Activated CD8-positive, alpha-beta T cell treated with anti-CD3 and anti-CD28 coated beads, Interleukin-2, amount 10 ng/mL, durations not matched to agents 7 days and 5 days (primary cell): ENCODE results near the gene MAST1. TPM values are rescaled to one million over a fixed set of nuclear protein-coding genes. Genes with fewer than 3 reads are reported as not detected.
"Not testable (repeated sequence)": the region's sequence is repeated elsewhere in the genome, so short reads cannot be mapped to it uniquely, and the experiment has no call there.

Experiments
- ATAC-seq: fragments of 150-1000 bp; cut with Tn5 transposase; one replicate; pipeline ENCODE4 v1.10.0; 2021; ENCODE audit warnings: moderate library complexity
- CTCF ChIA-PET: fragments of 350-600 bp; sonication (Branson Sonifier 250); formaldehyde crosslinking; loops from one replicate; lab custom pipeline; 2021; ENCODE audit warnings: antibody characterized with exemption; lab: Charles Lee
- POLR2A ChIA-PET: fragments of 350-600 bp; sonication (Branson Sonifier 250); formaldehyde crosslinking; loops from one replicate; lab custom pipeline; 2021; ENCODE audit warnings: antibody characterized with exemption; lab: Charles Lee
- DNase-seq: peaks from one replicate; pipeline ENCODE4 v3.0.0-alpha.2; 2020
- H3K27ac Mint-ChIP-seq: one replicate; pipeline ENCODE4 v1.8.0; 2021; ENCODE audit warnings: mild to moderate bottlenecking, mixed read lengths
- H3K27me3 Mint-ChIP-seq: one replicate; pipeline ENCODE4 v1.8.0; 2021; ENCODE audit warnings: low read depth, mixed read lengths
- H3K36me3 Mint-ChIP-seq: one replicate; pipeline ENCODE4 v1.8.0; 2021; ENCODE audit warnings: low read depth, mixed read lengths
- H3K4me1 Mint-ChIP-seq: one replicate; pipeline ENCODE4 v1.8.0; 2021; ENCODE audit warnings: low read depth, mixed read lengths
- H3K4me3 Mint-ChIP-seq: one replicate; pipeline ENCODE4 v1.8.0; 2021; ENCODE audit warnings: mild to moderate bottlenecking, mixed read lengths
- H3K9me3 Mint-ChIP-seq: one replicate; pipeline ENCODE4 v1.8.0; 2022; ENCODE audit warnings: mixed read lengths; ENCODE audit not compliant: insufficient read depth
- microRNA-seq: library from miRNA; unstranded; fragments of <30 nt; microRNA quantifications from one replicate; pipeline ENCODE4 v1.2.0, GENCODE V29; 2022
- total RNA-seq, 2 experiments: library from RNA; stranded (reverse); gene quantifications; one replicate each; pipeline ENCODE4 v1.2.3, GENCODE V29; 2021

The MAST1 gene
- total RNA-seq, 2 experiments from 2014 or later: 0.89 to 1.3 TPM

DNA sequence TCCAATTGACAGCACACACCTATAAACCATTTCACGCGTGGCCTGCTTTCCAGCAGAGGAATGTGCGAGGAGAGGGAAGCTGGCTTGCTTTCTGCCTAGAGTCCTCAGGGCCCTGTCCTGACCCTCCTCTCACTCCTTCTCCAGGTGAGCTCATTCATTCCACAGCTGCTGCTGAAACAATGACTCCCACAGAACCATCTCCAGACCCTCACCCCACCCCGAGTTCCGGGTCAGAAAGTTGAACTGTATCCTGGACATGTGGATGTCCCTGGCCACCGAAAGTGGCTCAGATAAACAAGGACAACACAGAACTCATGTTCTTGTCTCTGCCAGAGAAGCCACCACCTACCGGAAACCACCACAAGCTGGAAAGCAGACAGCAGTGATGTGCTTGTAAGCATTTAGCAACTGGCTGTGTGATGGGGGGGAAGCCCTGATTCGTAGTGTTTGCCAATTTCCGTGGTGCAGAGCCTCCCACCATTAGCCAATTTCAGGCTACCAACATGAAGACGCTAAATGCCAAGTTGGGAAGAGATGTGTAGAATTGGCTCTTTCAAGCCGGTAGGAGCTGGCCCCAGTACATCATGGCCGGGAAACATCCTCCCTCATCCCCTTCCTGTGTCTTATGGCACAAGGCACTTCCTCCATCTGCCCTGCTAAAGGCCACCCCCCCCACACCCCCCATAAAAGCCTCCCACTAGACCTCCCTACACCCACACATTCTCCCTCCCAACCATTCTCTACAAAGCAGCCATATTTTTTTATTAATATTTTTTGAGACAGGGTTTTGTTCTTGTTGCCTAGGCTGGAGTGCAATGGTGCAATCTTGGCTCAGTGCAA lies 75.8 kb downstream of the MAST1 start:
- Mint-ChIP-seq H3K36me3 (peaks cover 5% of the 10 kb centered on the region), H3K27ac (peak overlapping the region; percentile 98), H3K27me3 (peaks cover under 1% of the 10 kb centered on the region), H3K9me3 (no peaks in the 10 kb centered on the region), H3K4me3 (peak overlapping the region; percentile 57), H3K4me1 (peaks cover 37% of the 10 kb centered on the region)
- CTCF ChIA-PET: interaction anchor here (1.0 to 3.8 kb wide), 10 partner anchors 13 to 157 kb away, joined by 3 to 23 read pairs (median 4); partner anchors contain the start of gene GCDH
- peak; percentile 80 for DNase-seq
- POLR2A ChIA-PET: interaction anchor here (0.6 to 3.1 kb wide), 10 partner anchors 13 to 191 kb away, joined by 3 to 20 read pairs (median 4); partner anchors contain the start of genes CALR, FARSA, GCDH and KLF1
- peak; percentile 85 for ATAC-seq

DNA sequence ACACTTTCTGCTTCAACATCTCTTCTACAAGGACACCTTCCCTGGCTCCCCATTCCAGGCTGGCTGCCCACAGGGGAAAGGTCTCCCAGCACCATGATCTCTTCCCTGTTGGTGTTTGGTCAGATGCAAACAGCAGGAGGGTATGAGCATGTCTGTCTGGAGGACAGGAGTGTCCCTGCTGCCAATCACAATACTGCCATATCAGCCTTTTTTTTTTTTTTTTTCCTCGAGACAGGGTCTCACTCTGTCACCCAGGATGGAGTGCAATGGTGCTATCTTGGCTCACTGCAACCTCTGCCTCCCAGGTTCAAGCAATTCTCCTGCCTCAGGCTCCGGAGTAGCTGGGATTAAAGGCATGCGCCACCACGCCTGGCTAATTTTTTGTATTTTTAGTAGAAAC lies 77.5 kb downstream of the MAST1 start:
- H3K4me3 Mint-ChIP-seq, H3K9me3 Mint-ChIP-seq, H3K27me3 Mint-ChIP-seq, ATAC-seq, DNase-seq: not testable (repeated sequence)
- CTCF ChIA-PET: interaction anchor here (0.7 to 3.8 kb wide), 4 partner anchors 19 to 182 kb away, joined by 3 to 23 read pairs (median 4); no protein-coding TSS in a partner anchor
- Mint-ChIP-seq H3K27ac (peak overlapping the region; percentile 77), H3K36me3 (peaks cover 11% of the 10 kb centered on the region), H3K4me1 (peaks cover 49% of the 10 kb centered on the region)
- POLR2A ChIA-PET: interaction anchor here (0.6 to 3.1 kb wide), 5 partner anchors 17 to 173 kb away, joined by 3 to 20 read pairs (median 6); partner anchors contain the start of genes CALR and GCDH

DNA sequence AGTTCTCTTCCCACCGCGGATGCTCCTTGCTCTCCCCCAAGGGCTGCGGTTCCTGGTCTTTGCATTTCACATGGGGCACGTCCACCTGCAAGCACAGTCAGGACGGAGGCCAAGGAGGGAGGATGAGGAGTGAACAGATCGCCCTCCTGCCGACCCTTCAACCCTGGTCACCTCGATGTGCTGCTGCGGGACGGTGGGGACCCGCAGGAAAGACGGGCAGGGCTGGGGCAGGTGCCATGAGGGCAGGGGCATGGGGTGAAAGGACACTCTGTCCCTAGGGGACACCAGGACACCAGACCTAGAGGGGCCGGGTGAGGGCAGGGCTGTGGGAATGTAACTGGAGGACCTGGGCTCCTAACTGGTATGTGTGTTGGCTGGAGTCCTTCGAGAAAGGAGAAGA lies 79.9 kb downstream of the MAST1 start:
- DNase-seq (no peak), ATAC-seq (no peak)
- peaks cover 23% of the 10 kb centered on the region for H3K36me3 Mint-ChIP-seq
- peaks cover 47% of the 10 kb centered on the region for H3K4me1 Mint-ChIP-seq
- H3K4me3 Mint-ChIP-seq: peak overlapping the region; percentile 74
- peaks cover 2% of the 10 kb centered on the region for H3K27me3 Mint-ChIP-seq
- H3K27ac Mint-ChIP-seq: peak overlapping the region; percentile 87
- ChIA-PET POLR2A (no interaction called here), CTCF (interaction anchor here (0.8 to 1.4 kb wide), 2 partner anchors 10 to 33 kb away, joined by 3 to 4 read pairs; no protein-coding TSS in a partner anchor)
- no peaks in the 10 kb centered on the region for H3K9me3 Mint-ChIP-seq

DNA sequence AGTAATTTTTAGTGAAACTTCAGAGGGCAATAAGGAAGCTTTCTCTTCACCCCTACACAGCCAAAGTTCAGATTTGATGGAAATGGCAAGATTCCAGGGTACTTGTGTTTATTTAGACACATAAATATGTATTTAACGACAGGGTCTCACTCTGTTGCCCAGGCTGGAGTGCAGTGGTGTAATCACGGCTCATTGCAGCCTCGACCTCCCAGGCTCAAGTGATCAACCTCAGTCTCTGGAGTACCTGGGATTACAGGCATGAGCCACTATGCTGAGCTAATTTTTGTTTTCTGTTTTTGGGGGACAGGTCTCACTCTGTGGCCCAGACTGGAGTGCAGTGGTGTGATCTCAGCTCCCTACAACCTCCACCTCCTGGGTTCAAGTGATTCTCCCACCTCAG lies 82.7 kb downstream of the MAST1 start:
- peaks cover 2% of the 10 kb centered on the region for H3K27me3 Mint-ChIP-seq
- H3K27ac Mint-ChIP-seq: peak overlapping the region; percentile 14
- no peaks in the 10 kb centered on the region for H3K9me3 Mint-ChIP-seq
- ATAC-seq (no peak), DNase-seq (no peak)
- ChIA-PET CTCF (interaction anchor here (1.0 to 1.5 kb wide), 2 partner anchors 36 to 44 kb away, joined by 3 to 7 read pairs; no protein-coding TSS in a partner anchor), POLR2A (interaction anchor here (2.7 kb wide), 1 partner anchor 12 kb away, joined by 14 read pairs; the partner anchor contains the start of gene FARSA)
- peaks cover 42% of the 10 kb centered on the region for H3K36me3 Mint-ChIP-seq
- peaks cover 24% of the 10 kb centered on the region for H3K4me1 Mint-ChIP-seq
- no peak overlapping the region for H3K4me3 Mint-ChIP-seq

DNA sequence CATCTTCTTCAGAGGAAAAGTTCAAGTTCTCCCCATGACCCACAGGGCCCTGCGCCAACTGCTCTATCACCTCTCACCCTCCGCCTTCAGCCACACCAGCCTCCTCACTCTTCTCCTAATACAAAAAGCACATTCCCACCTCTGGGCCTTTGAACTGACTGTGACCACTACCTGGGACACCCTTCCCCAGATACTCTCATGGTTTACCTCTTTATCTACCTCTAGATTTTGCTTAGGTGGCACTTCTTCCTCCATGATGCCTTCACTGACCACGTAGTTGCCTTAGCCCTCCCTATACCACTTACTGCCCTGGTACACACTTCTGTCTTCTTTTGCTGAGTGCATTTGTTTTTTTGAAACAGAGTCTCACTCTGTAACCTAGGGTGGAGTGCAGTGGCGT lies 84.6 kb downstream of the MAST1 start:
- no peak for ATAC-seq
- H3K9me3 Mint-ChIP-seq: no peaks in the 10 kb centered on the region
- H3K27me3 Mint-ChIP-seq: peaks cover 2% of the 10 kb centered on the region
- CTCF ChIA-PET: interaction anchor here (1.5 kb wide), 1 partner anchor 42 kb away, joined by 4 read pairs; no protein-coding TSS in a partner anchor
- no peak overlapping the region for H3K4me3 Mint-ChIP-seq
- no peak for DNase-seq
- H3K4me1 Mint-ChIP-seq: peaks cover 23% of the 10 kb centered on the region
- POLR2A ChIA-PET: interaction anchor here (1.0 to 1.8 kb wide), 2 partner anchors 10 to 15 kb away, joined by 4 to 5 read pairs; partner anchors contain the start of gene FARSA
- H3K36me3 Mint-ChIP-seq: peaks cover 53% of the 10 kb centered on the region
- H3K27ac Mint-ChIP-seq: peak overlapping the region; percentile 37

Small RNA genes lying within 50 kb of the gene (microRNA-seq; reads per million reads assigned to microRNA genes)
- gene MIR5695: not detected
- not detected for gene MIR6794

Other genes starting within 250 kb of the MAST1 start
- gene ZNF490, start 227.7 kb upstream of the MAST1 start, total RNA-seq: 10 to 100 TPM; 16.2 to 16.5 TPM
- 10 to 100 TPM; 26.6 to 29.4 TPM for gene ZNF791, start 227.6 kb upstream of the MAST1 start, total RNA-seq
- gene MAN2B1, start 171.8 kb upstream of the MAST1 start, total RNA-seq: 100 to 1,000 TPM in 1 of 2 experiments, 10 to 100 TPM in 1; 95.5 to 102 TPM
- gene WDR83, start 171.7 kb upstream of the MAST1 start, total RNA-seq: 10 to 100 TPM; 16.4 to 19.4 TPM
- gene DHPS, start 156.6 kb upstream of the MAST1 start, total RNA-seq: 100 to 1,000 TPM; 109 to 121 TPM
- gene GNG14, start 150.5 kb upstream of the MAST1 start, total RNA-seq: not detected
- gene FBXW9, start 141.9 kb upstream of the MAST1 start, total RNA-seq: 1 to 10 TPM; 6.0 to 6.1 TPM
- gene TNPO2, start 114.6 kb upstream of the MAST1 start, total RNA-seq: 10 to 100 TPM; 84.3 to 93.1 TPM
- gene TRIR, start 103.8 kb upstream of the MAST1 start, total RNA-seq: 100 to 1,000 TPM; 206 to 228 TPM
- 10 to 100 TPM; 66.8 to 71.5 TPM for gene GET3, start 101.0 kb upstream of the MAST1 start, total RNA-seq
- gene BEST2, start 86.7 kb upstream of the MAST1 start, total RNA-seq: not detected
- gene HOOK2, start 63.0 kb upstream of the MAST1 start, total RNA-seq: 10 to 100 TPM; 14.4 to 16.9 TPM
- 10 to 100 TPM; 90.4 to 92.9 TPM for gene JUNB, start 47.0 kb upstream of the MAST1 start, total RNA-seq
- gene PRDX2, start 36.7 kb upstream of the MAST1 start, total RNA-seq: 100 to 1,000 TPM; 250 to 267 TPM
- gene THSD8, start 36.4 kb upstream of the MAST1 start, total RNA-seq: 10 to 100 TPM; 17.7 to 30.9 TPM
- 10 to 100 TPM; 49.2 to 64.0 TPM for gene RNASEH2A, start 31.9 kb upstream of the MAST1 start, total RNA-seq
- gene RTBDN, start 3.9 kb upstream of the MAST1 start, total RNA-seq: not detected
- gene DNASE2, start 42.9 kb downstream of the MAST1 start, total RNA-seq: 10 to 100 TPM; 26.1 to 27.4 TPM
- under 1 TPM in 1 of 2 experiments, not detected in 1; 0.21 TPM for gene KLF1, start 48.7 kb downstream of the MAST1 start, total RNA-seq
- gene GCDH, start 52.6 kb downstream of the MAST1 start, total RNA-seq: 10 to 100 TPM; 39.5 to 42.5 TPM
- 1 to 10 TPM; 3.4 to 3.9 TPM for gene SYCE2, start 80.8 kb downstream of the MAST1 start, total RNA-seq
- 100 to 1,000 TPM in 1 of 2 experiments, 10 to 100 TPM in 1; 98.8 to 106 TPM for gene FARSA, start 95.2 kb downstream of the MAST1 start, total RNA-seq
- gene CALR, start 100.1 kb downstream of the MAST1 start, total RNA-seq: 100 to 1,000 TPM; 875 to 886 TPM
- 100 to 1,000 TPM; 138 to 140 TPM for gene RAD23A, start 107.3 kb downstream of the MAST1 start, total RNA-seq
- 10 to 100 TPM; 23.4 to 25.4 TPM for gene GADD45GIP1, start 118.7 kb downstream of the MAST1 start, total RNA-seq
- gene DAND5, start 131.1 kb downstream of the MAST1 start, total RNA-seq: under 1 TPM; 0.21 to 0.34 TPM
- 1 to 10 TPM in 1 of 2 experiments, under 1 TPM in 1; 0.40 to 1.4 TPM for gene NFIX, start 157.0 kb downstream of the MAST1 start, total RNA-seq